ENCODE measurements around the gene FAM13C. TPM values are rescaled to one million over a fixed set of nuclear protein-coding genes. Genes with fewer than 3 reads are reported as not detected.
"Not testable (repeated sequence)": the region's sequence is repeated elsewhere in the genome, so short reads cannot be mapped to it uniquely, and the experiment has no call there.

FAM13C gene
- total RNA-seq, 3 donors from 2014 or later = not detected

- DNase-seq (no peak), ATAC-seq (no peak)
- H3K36me3 Mint-ChIP-seq (ENCODE audit: insufficient read depth) = no peaks in the 10 kb centered on the region
- H3K4me1 Mint-ChIP-seq (ENCODE audit: low read depth) = no peaks in the 10 kb centered on the region
- H3K27me3 Mint-ChIP-seq (ENCODE audit: low read depth) = no peaks in the 10 kb centered on the region
- no peaks in the 10 kb centered on the region for H3K9me3 Mint-ChIP-seq
- H3K4me3 Mint-ChIP-seq = no peak overlapping the region
These were observed 127.4 kb downstream of the FAM13C start for GRCh38 chr10:59234816-59235429.

- DNase-seq = no peak
- Mint-ChIP-seq H3K4me1 (ENCODE audit: low read depth) (no peaks in the 10 kb centered on the region), H3K36me3 (ENCODE audit: insufficient read depth) (no peaks in the 10 kb centered on the region), H3K4me3 (no peak overlapping the region), H3K27me3 (ENCODE audit: low read depth) (no peaks in the 10 kb centered on the region), H3K9me3 (no peaks in the 10 kb centered on the region)
- ATAC-seq = no peak
These were observed 128.2 kb downstream of the FAM13C start for GRCh38 chr10:59234194-59234593.

GRCh38 chr10:59229441-59229840, 132.9 kb downstream of the FAM13C start:
- H3K36me3 Mint-ChIP-seq (ENCODE audit: insufficient read depth) = no peaks in the 10 kb centered on the region

GRCh38 chr10:59227136-59227673, 135.1 kb downstream of the FAM13C start:
- DNase-seq (no peak), ATAC-seq (no peak)
- Mint-ChIP-seq H3K27me3 (ENCODE audit: low read depth) (no peaks in the 10 kb centered on the region), H3K4me3 (no peak overlapping the region), H3K36me3 (ENCODE audit: insufficient read depth) (no peaks in the 10 kb centered on the region), H3K4me1 (ENCODE audit: low read depth) (no peaks in the 10 kb centered on the region), H3K9me3 (no peaks in the 10 kb centered on the region)

More at GRCh38 chr10:59229441-59229840, 132.9 kb downstream of the FAM13C start:
- Mint-ChIP-seq H3K9me3 (no peaks in the 10 kb centered on the region), H3K27me3 (ENCODE audit: low read depth) (no peaks in the 10 kb centered on the region), H3K4me3 (no peak overlapping the region), H3K4me1 (ENCODE audit: low read depth) (no peaks in the 10 kb centered on the region)
- DNase-seq (no peak), ATAC-seq (no peak)

GRCh38 chr10:59225211-59225610, 137.1 kb downstream of the FAM13C start:
- Mint-ChIP-seq H3K27me3 (ENCODE audit: low read depth) (no peaks in the 10 kb centered on the region), H3K4me1 (ENCODE audit: low read depth) (no peaks in the 10 kb centered on the region), H3K4me3 (no peak overlapping the region), H3K36me3 (ENCODE audit: insufficient read depth) (no peaks in the 10 kb centered on the region), H3K9me3 (no peaks in the 10 kb centered on the region)
- no peak for DNase-seq
- no peak for ATAC-seq

GRCh38 chr10:59223597-59223996, 138.8 kb downstream of the FAM13C start:
- H3K9me3 Mint-ChIP-seq = not testable (repeated sequence)

GRCh38 chr10:59222788-59223187, 139.6 kb downstream of the FAM13C start:
- Mint-ChIP-seq H3K4me3 (no peak overlapping the region), H3K4me1 (ENCODE audit: low read depth) (no peaks in the 10 kb centered on the region), H3K36me3 (ENCODE audit: insufficient read depth) (no peaks in the 10 kb centered on the region), H3K27me3 (ENCODE audit: low read depth) (no peaks in the 10 kb centered on the region), H3K9me3 (no peaks in the 10 kb centered on the region)
- ATAC-seq (no peak), DNase-seq (no peak)

More at GRCh38 chr10:59223597-59223996, 138.8 kb downstream of the FAM13C start:
- not testable (repeated sequence) for DNase-seq; H3K4me3 Mint-ChIP-seq; H3K4me1 Mint-ChIP-seq (ENCODE audit: low read depth); H3K36me3 Mint-ChIP-seq (ENCODE audit: insufficient read depth); ATAC-seq; H3K27me3 Mint-ChIP-seq (ENCODE audit: low read depth)

GRCh38 chr10:59216178-59216869, 146.0 kb downstream of the FAM13C start:
- Mint-ChIP-seq H3K4me1 (ENCODE audit: low read depth) (no peaks in the 10 kb centered on the region), H3K4me3 (no peak overlapping the region), H3K36me3 (ENCODE audit: insufficient read depth) (no peaks in the 10 kb centered on the region), H3K27me3 (ENCODE audit: low read depth) (no peaks in the 10 kb centered on the region), H3K9me3 (peaks cover 5% of the 10 kb centered on the region)
- ATAC-seq = no peak
- no peak for DNase-seq

- peaks cover 5% of the 10 kb centered on the region for H3K9me3 Mint-ChIP-seq
These were observed 148.2 kb downstream of the FAM13C start for GRCh38 chr10:59214160-59214559.

GRCh38 chr10:59212301-59212798, 150.0 kb downstream of the FAM13C start:
- Mint-ChIP-seq H3K27me3 (ENCODE audit: low read depth) (no peaks in the 10 kb centered on the region), H3K4me3 (no peak overlapping the region), H3K36me3 (ENCODE audit: insufficient read depth) (no peaks in the 10 kb centered on the region), H3K4me1 (ENCODE audit: low read depth) (no peaks in the 10 kb centered on the region), H3K9me3 (peaks cover 9% of the 10 kb centered on the region)
- no peak for DNase-seq
- ATAC-seq = no peak

More at GRCh38 chr10:59214160-59214559, 148.2 kb downstream of the FAM13C start:
- ATAC-seq (no peak), DNase-seq (no peak)
- Mint-ChIP-seq H3K27me3 (ENCODE audit: low read depth) (no peaks in the 10 kb centered on the region), H3K36me3 (ENCODE audit: insufficient read depth) (no peaks in the 10 kb centered on the region), H3K4me1 (ENCODE audit: low read depth) (no peaks in the 10 kb centered on the region), H3K4me3 (no peak overlapping the region)

- Mint-ChIP-seq H3K4me3 (no peak overlapping the region), H3K36me3 (ENCODE audit: insufficient read depth) (no peaks in the 10 kb centered on the region), H3K9me3 (peaks cover 10% of the 10 kb centered on the region), H3K4me1 (ENCODE audit: low read depth) (no peaks in the 10 kb centered on the region), H3K27me3 (ENCODE audit: low read depth) (no peaks in the 10 kb centered on the region)
- ATAC-seq (no peak), DNase-seq (no peak)
These were observed 156.1 kb downstream of the FAM13C start for GRCh38 chr10:59206204-59206720.

Other genes starting within 250 kb of the FAM13C start
- gene PHYHIPL, start 185.9 kb downstream of the FAM13C start, total RNA-seq = not detected